Measurements from ENCODE around the gene CMC2.

CMC2 gene

DNA sequence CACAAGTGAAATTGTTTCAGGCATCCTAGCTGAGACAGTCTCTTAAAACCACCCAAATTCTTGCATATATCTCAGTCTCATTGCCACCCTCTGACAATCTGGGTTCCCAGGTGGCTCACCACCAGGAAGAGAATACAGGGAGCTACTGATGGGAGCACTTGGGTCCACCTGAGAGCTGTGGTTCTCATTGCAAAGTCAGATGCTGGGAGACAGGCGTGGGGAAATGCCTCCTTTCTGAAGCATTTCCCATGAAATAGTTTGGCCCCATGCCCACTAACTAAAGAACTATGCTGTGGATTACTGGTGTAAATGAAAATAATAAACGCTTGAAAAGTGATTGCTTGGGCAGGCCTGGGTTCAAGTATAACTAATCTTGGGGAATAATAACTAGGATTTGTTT lies 70.3 kb downstream of the CMC2 start:
- DNase-seq (ENCODE audit: low read depth in 3 of 3, low spot score in 1 of 3), result no peak

DNA sequence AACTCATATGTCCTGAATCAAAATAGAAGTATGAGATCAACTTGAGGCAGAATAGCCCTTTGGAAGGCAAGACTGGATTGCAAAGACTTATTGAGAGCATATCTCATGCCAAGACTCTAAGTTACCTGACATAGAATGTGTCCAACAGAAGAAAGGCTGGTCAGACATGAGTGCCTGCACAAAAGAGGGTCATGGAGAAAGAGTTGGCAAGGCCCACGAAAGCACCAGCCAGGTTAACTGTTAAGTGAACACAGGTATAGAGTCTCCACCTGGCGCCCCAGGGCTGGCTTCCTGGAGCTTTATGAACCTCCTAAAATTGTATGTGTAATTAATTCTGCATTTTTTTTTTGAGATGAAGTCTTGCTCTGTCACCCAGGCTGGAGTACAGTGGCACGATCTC lies 71.0 kb downstream of the CMC2 start:
- DNase-seq (ENCODE audit: low read depth in 3 of 3, low spot score in 1 of 3), result no peak

DNA sequence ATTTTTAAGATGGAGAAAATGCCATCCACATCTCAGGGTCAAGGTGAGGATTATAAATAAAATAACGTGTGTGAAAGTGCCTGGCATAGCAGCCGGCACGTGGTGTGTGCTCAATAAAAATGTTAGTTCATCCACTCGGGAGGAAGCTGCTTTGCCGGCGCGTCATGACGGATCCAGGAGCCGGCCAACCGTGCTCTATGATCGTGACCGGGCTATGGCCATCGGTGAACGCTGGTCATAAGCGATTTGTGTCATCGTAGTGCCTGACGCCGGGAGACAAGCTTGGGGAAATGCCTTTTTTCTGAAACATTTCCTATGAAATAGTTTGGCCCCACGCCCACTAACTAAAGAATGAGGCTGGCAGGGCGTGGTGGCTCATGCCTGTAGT lies 74.0 kb downstream of the CMC2 start:
- no peak for DNase-seq (ENCODE audit: low read depth in 3 of 3, low spot score in 1 of 3)

DNA sequence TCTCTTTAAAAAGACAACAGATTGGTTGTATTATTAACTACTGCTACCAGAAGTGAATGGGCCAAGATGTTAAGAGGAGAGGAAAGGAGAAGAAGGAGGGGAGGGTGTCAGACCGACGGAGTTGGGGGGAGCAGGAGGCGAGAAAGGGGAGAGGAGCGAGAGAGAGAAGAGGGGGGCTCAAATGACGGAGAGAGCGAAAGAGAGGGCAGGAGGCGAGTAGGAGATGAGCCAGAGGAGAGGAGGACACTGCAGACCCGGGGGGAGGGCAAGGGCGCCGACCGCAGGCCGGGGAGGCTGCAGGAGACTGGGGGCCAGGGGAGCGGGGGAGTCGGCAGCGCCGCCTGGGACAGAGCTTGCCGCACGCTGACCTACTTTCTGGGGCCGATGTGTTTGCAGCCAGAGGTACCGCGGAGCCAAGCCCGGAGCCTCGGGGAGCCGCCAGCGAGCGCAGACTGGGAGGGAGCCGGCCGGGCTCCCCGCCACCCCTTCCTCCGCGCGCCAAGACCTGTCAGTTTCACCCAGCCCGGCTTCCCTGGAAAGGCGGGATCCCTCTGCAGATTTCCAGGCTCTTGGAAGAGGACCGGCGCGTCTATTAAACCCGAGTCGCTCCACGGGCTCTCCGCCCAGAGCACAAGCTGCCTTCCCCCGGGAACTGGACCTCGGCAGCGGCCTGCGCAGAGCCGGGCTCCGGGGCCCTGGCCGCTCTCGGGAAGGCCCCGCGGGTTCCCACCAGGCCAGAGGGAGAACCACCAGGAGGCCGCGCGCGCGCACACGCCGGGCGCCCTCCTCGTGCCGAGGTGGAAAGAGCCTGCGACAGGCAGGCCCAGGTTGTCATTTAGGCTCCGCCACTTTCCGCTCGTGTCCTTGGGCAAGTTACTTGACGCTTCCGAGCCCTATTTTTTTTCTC lies 74.6 kb downstream of the CMC2 start:
- DNase-seq (ENCODE audit: low read depth in 3 of 3, low spot score in 1 of 3), result no peak

DNA sequence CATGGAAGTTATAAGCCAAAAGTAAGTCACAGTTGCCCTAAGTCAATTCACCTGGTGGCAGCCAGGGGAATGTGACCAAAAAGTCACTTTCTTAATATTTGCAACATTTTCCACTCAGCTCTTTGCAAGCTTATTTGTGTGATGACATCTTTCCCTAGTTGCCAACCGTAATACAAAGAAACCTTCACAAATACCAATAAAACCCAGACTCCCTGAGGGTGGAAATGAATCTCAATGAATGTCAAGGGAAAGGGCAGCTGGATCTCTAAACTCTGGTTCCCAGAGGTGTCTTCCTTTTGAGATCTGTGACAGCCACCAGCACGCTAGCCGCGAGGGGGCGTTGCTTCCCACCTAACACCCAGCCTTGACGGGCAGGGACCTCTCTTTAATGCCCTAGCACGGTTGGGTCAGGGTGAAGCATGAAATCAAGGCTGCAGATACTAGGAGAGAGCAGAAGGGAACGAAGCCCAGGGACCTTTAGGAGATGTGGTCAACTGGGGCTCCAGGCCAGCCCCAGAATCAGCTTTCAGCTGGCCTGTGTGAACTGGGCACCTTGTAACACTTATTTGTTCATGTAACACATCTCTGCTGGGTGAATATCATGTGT lies 82.2 kb downstream of the CMC2 start:
- peak in 1 of 3 donors; percentile 12 for DNase-seq (ENCODE audit: low read depth in 3 of 3, low spot score in 1 of 3)

DNA sequence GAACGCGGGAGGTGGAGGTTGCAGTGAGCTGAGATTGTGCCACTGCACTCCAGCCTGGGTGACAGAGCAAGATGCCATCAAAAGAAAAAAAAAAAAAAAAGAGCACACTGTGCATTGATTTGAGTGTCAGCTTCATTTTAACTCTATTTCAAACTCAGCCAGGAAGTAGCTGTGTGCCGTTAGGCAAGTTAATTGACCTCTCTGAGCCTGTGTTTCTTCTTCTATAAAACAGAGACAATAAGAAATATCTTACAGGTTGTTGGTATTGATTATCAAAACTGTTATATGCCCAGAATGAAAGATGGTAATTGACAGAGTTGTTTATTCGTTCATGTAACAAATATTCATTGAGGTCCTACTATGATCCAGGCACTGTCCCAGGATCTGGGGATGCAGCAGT lies 83.3 kb downstream of the CMC2 start:
- DNase-seq (ENCODE audit: low read depth in 3 of 3, low spot score in 1 of 3), result no peak
